Measurements from ENCODE around the gene LRRC23. TPM values are rescaled to one million over a fixed set of nuclear protein-coding genes. Genes with fewer than 3 reads are reported as not detected.
A peak's percentile ranks its signal among the peaks of the same experiment; 100 is the strongest.

The LRRC23 gene
- total and polyA plus RNA-seq, 2 of the 4 experiments (the other 2 are of a cell fraction) = 11.1 to 11.4 TPM

DNA sequence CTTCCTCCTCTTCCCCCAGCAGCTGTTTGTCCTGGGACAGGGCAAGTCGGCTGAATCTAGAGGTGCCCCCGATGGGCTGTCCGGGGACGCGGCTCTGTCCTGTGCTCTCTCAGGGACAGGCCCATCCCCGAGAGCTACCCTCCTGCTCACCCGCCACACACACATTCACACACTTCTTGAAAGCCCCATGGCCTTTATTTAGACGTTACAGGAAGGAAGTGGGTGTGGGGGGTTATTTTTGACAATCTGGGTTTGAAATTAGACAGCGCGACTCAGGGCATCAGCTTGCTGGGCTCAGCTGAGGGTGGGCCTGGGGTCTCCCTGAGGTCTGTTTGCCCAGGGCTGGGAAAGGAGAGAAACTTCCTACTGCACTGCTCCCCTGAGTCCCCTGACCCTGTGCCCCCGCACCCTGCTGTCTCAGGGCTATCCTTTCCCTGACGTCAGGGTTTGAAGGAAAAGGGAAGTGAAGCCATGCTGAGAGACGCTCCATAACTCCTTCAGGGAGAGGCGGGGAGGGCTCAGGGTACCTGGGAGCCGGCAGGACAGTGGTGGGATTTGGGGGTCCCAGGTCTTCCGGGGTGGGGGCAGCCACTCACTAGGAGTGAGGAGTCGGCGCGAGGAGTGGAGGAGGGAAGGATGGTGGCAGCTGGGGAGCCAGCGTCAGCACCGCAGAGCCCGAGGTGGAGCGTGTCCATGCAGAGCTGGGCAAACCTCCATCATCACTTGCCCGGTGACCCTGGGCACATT lies 54.6 kb downstream of the LRRC23 start:
- in situ Hi-C loops (cut with MboI; ENCODE audit: low sequenced_read_pairs) (no loop called here), intact Hi-C loops (cut with micrococcal nuclease) (no loop called here), dilution Hi-C loops (cut with HindIII; ENCODE audit: low sequenced_read_pairs, unreplicated experiment) (no loop called here)
- Histone ChIP-seq H3K4me3 (ENCODE audit: insufficient read depth, low read depth, low read length) (no peak overlapping the region), H3K27me3 (ENCODE audit: control insufficient read depth, insufficient read depth, low read length) (no peaks in the 10 kb centered on the region), H2AK9ac (replicated peaks; ENCODE audit: low read depth, low read length, poor library complexity) (peak overlapping the region; percentile 55), H2BK20ac (ENCODE audit: low read depth, low read length) (no peak overlapping the region), H3K4me2 (ENCODE audit: low read depth, low read length) (no peak overlapping the region), H3K36me3 (ENCODE audit: control insufficient read depth, insufficient read depth, low read length) (no peaks in the 10 kb centered on the region; the same call in 1 of the 2 replicates), H3K18ac (ENCODE audit: low read depth, low read length) (no peak overlapping the region), H2BK15ac (ENCODE audit: low read depth, low read length) (no peak overlapping the region), H3K14ac (replicated peaks; ENCODE audit: low read depth, low read length) (no peak overlapping the region), H3K9me3 (ENCODE audit: control insufficient read depth, insufficient read depth, low read length) (no peaks in the 10 kb centered on the region), H4K91ac (ENCODE audit: insufficient read depth, low read depth, low read length) (no peak overlapping the region), H2BK120ac (ENCODE audit: low read depth, low read length) (no peak overlapping the region), H3K79me1 (ENCODE audit: low read depth in 1 of 2, low read length in 2 of 2) (no peaks in the 10 kb centered on the region), H3K27ac (ENCODE audit: insufficient read depth, low read length) (no peak overlapping the region), H3K9me1 (ENCODE audit: insufficient read depth, low read length) (no peaks in the 10 kb centered on the region), H2BK5ac (ENCODE audit: low read depth, low read length, poor library complexity, severe bottlenecking) (no peak overlapping the region), H3K9ac (ENCODE audit: low read depth, low read length) (no peak overlapping the region), H3K56ac (ENCODE audit: extremely low read depth, insufficient read depth, low read length) (no peak overlapping the region), H4K5ac (ENCODE audit: low read depth, low read length) (no peak overlapping the region), H3K23ac (ENCODE audit: low read depth, low read length) (no peak overlapping the region), H3K4me1 (ENCODE audit: control insufficient read depth, insufficient read depth, low read length) (peaks cover 5% of the 10 kb centered on the region; the same call in 1 of the 2 replicates), H2AFZ (replicated peaks; ENCODE audit: low read length, poor library complexity) (peak overlapping the region; percentile 51), H3K4ac (ENCODE audit: low read depth, low read length) (no peak overlapping the region), H2AK5ac (ENCODE audit: low read depth, low read length) (no peak overlapping the region), H4K20me1 (ENCODE audit: insufficient read depth, low read length) (no peaks in the 10 kb centered on the region), H4K8ac (ENCODE audit: low read depth in 2 of 2, low read length in 2 of 2) (no peak overlapping the region)
- no peak for ATAC-seq (ENCODE audit: low read depth)
- ChIA-PET POLR2A (ENCODE audit: unreplicated experiment) (no interaction called here), CTCF (no interaction called here)
- no TSS peak for BruUV-seq (replicated peaks)
- TF ChIP-seq, protein P1, sequence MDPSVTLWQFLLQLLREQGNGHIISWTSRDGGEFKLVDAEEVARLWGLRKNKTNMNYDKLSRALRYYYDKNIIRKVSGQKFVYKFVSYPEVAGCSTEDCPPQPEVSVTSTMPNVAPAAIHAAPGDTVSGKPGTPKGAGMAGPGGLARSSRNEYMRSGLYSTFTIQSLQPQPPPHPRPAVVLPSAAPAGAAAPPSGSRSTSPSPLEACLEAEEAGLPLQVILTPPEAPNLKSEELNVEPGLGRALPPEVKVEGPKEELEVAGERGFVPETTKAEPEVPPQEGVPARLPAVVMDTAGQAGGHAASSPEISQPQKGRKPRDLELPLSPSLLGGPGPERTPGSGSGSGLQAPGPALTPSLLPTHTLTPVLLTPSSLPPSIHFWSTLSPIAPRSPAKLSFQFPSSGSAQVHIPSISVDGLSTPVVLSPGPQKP (IDR thresholded peaks at IDR 0.05; ENCODE audit: borderline replicate concordance, low read depth, low read length) = no peak
- no peak for TF ChIP-seq MXI1 (IDR thresholded peaks at IDR 0.05; ENCODE audit: borderline replicate concordance, low read depth, low read length)
- TF ChIP-seq, protein P2, sequence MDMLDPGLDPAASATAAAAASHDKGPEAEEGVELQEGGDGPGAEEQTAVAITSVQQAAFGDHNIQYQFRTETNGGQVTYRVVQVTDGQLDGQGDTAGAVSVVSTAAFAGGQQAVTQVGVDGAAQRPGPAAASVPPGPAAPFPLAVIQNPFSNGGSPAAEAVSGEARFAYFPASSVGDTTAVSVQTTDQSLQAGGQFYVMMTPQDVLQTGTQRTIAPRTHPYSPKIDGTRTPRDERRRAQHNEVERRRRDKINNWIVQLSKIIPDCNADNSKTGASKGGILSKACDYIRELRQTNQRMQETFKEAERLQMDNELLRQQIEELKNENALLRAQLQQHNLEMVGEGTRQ (IDR thresholded peaks at IDR 0.05; ENCODE audit: low read depth, low read length) = no peak
- no peak for DNase-seq
- 63% methylated on average over 2 of the region's 24 CpGs; no CpG with 5 or more reads in 1 of the 2 experiments for WGBS, 2 experiments (ENCODE audit: extremely low coverage in 2 of 2, insufficient read length in 1 of 2)
